ENCODE results near the gene CHD6. TPM values are rescaled to one million over a fixed set of nuclear protein-coding genes. Genes with fewer than 3 reads are reported as not detected.

CHD6 gene
- total RNA-seq, 2 experiments from 2014 or later = 114 to 126 TPM

GRCh38 chr20:41412324-41413120, 205.7 kb downstream of the CHD6 start:
- DNase-seq (no peak), ATAC-seq (ENCODE audit: poor library complexity) (no peak)
- intact Hi-C loops (cut with DNase I, micrococcal nuclease) = loop anchor here in 1 of 2 experiments (5.0 kb wide), 1 partner anchor 70 kb away; the partner anchor contains the start of gene LPIN3
- Histone ChIP-seq H3K4me3 (ENCODE audit: low read length) (no peak overlapping the region), H3K36me3 (ENCODE audit: insufficient read depth, low read length) (peaks cover 93% of the 10 kb centered on the region), H3K4me1 (ENCODE audit: insufficient read depth, low read length) (peaks cover 14% of the 10 kb centered on the region), H3K27me3 (ENCODE audit: control insufficient read depth in 1 of 2, insufficient read depth in 2 of 2, low read length in 2 of 2) (no peaks in the 10 kb centered on the region), H3K27ac (ENCODE audit: low read depth in 1 of 2, low read length in 2 of 2) (no peak overlapping the region), H3K9me3 (ENCODE audit: control insufficient read depth in 1 of 2, insufficient read depth in 1 of 2, low read length in 2 of 2) (no peaks in the 10 kb centered on the region)
- CTCF ChIA-PET = no interaction called here
- POLR2A ChIA-PET = no interaction called here
- no peak for TF ChIP-seq CTCF (IDR thresholded peaks at IDR 0.05)
- H3K4me3 Mint-ChIP-seq = no peak overlapping the region
- H3K27ac Mint-ChIP-seq = peak overlapping the region; percentile 15
- H3K9me3 Mint-ChIP-seq = no peaks in the 10 kb centered on the region
- H3K36me3 Mint-ChIP-seq (ENCODE audit: low read depth) = peaks cover 99% of the 10 kb centered on the region
- peaks cover 48% of the 10 kb centered on the region for H3K4me1 Mint-ChIP-seq (ENCODE audit: low read depth)
- no peaks in the 10 kb centered on the region for H3K27me3 Mint-ChIP-seq

GRCh38 chr20:41411391-41411847, 206.8 kb downstream of the CHD6 start:
- Histone ChIP-seq H3K27ac (ENCODE audit: low read depth in 1 of 2, low read length in 2 of 2) (no peak overlapping the region), H3K36me3 (ENCODE audit: insufficient read depth, low read length) (peaks cover 92% of the 10 kb centered on the region), H3K27me3 (ENCODE audit: control insufficient read depth in 1 of 2, insufficient read depth in 2 of 2, low read length in 2 of 2) (no peaks in the 10 kb centered on the region), H3K4me1 (ENCODE audit: insufficient read depth, low read length) (peaks cover 14% of the 10 kb centered on the region), H3K9me3 (ENCODE audit: control insufficient read depth in 1 of 2, insufficient read depth in 1 of 2, low read length in 2 of 2) (no peaks in the 10 kb centered on the region), H3K4me3 (ENCODE audit: low read length) (no peak overlapping the region)
- ATAC-seq (ENCODE audit: poor library complexity) (peak; percentile 41), DNase-seq (no peak)
- POLR2A ChIA-PET = interaction anchor here (1.0 to 1.4 kb wide), 2 partner anchors 17 to 32 kb away, joined by 3 read pairs; no protein-coding TSS in a partner anchor
- H3K36me3 Mint-ChIP-seq (ENCODE audit: low read depth) = peaks cover 99% of the 10 kb centered on the region
- peak; percentile 50 for TF ChIP-seq CTCF (IDR thresholded peaks at IDR 0.05)
- H3K9me3 Mint-ChIP-seq = no peaks in the 10 kb centered on the region
- CTCF ChIA-PET = no interaction called here
- H3K27me3 Mint-ChIP-seq = no peaks in the 10 kb centered on the region
- intact Hi-C loops (cut with DNase I, micrococcal nuclease) = loop anchor here in 1 of 2 experiments (5.0 kb wide), 1 partner anchor 69 kb away; the partner anchor contains the start of gene LPIN3
- H3K27ac Mint-ChIP-seq = peak overlapping the region; percentile 26
- no peak overlapping the region for H3K4me3 Mint-ChIP-seq
- H3K4me1 Mint-ChIP-seq (ENCODE audit: low read depth) = peaks cover 51% of the 10 kb centered on the region

- H3K27me3 Mint-ChIP-seq = no peaks in the 10 kb centered on the region
- intact Hi-C loops (cut with DNase I, micrococcal nuclease) = no loop called here
- peak overlapping the region; percentile 73 for H3K27ac Mint-ChIP-seq
- H3K4me1 Mint-ChIP-seq (ENCODE audit: low read depth) = peaks cover 58% of the 10 kb centered on the region
- Histone ChIP-seq H3K36me3 (ENCODE audit: insufficient read depth, low read length) (peaks cover 86% of the 10 kb centered on the region), H3K27me3 (ENCODE audit: control insufficient read depth in 1 of 2, insufficient read depth in 2 of 2, low read length in 2 of 2) (no peaks in the 10 kb centered on the region), H3K27ac (ENCODE audit: low read depth in 1 of 2, low read length in 2 of 2) (no peak overlapping the region), H3K4me3 (ENCODE audit: low read length) (no peak overlapping the region), H3K4me1 (ENCODE audit: insufficient read depth, low read length) (peaks cover 14% of the 10 kb centered on the region), H3K9me3 (ENCODE audit: control insufficient read depth in 1 of 2, insufficient read depth in 1 of 2, low read length in 2 of 2) (no peaks in the 10 kb centered on the region)
- TF ChIP-seq CTCF (IDR thresholded peaks at IDR 0.05) = no peak
- CTCF ChIA-PET = no interaction called here
- POLR2A ChIA-PET = no interaction called here
- H3K36me3 Mint-ChIP-seq (ENCODE audit: low read depth) = peaks cover 97% of the 10 kb centered on the region
- no peaks in the 10 kb centered on the region for H3K9me3 Mint-ChIP-seq
- ATAC-seq (ENCODE audit: poor library complexity) (no peak), DNase-seq (no peak)
- H3K4me3 Mint-ChIP-seq = no peak overlapping the region
Measured at GRCh38 chr20:41408986-41409385, 209.2 kb downstream of the CHD6 start.
